Stimulated activated CD4-positive, alpha-beta T cell treated with anti-CD3 and anti-CD28 coated beads, Interleukin-15, amount 100 ng/mL, for 48 hours (primary cell): Measurements from ENCODE around the gene USP37.
"Not testable (repeated sequence)": the region's sequence is repeated elsewhere in the genome, so short reads cannot be mapped to it uniquely, and the experiment has no call there.

Source experiments
- DNase-seq, 2 donors: peaks; one replicate each; pipeline ENCODE4 v3.0.0-alpha.2; 2020; ENCODE audit warnings: low read depth in 2 of 2

Gene USP37

GRCh38 chr2:218555527-218555926, 12.6 kb downstream of the USP37 start:
- no peak for DNase-seq

GRCh38 chr2:218554225-218554624, 13.9 kb downstream of the USP37 start:
- not testable (repeated sequence) for DNase-seq

- DNase-seq: no peak
Observed at GRCh38 chr2:218547978-218548377, 20.2 kb downstream of the USP37 start.

GRCh38 chr2:218547511-218547910, 20.6 kb downstream of the USP37 start:
- DNase-seq: no peak

DNA sequence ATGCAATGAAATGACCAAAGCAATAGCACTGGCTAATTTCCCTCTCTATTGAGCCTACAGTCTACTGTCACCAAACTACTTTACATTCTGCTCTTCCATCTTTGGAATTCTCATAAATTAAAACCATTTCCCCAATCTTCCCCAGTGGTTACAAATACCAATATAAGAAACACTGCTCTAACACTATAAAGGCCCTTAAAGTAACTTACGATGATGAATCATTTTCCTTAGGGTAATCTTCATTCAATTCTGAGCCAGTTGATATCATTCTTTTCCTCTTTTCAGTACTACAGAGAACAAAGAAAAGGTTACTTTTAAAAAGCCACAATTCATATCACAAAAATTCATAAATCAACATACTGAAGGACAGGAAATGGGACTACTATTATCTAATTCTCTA, 22.1 kb downstream of the USP37 start:
- no peak for DNase-seq

DNA sequence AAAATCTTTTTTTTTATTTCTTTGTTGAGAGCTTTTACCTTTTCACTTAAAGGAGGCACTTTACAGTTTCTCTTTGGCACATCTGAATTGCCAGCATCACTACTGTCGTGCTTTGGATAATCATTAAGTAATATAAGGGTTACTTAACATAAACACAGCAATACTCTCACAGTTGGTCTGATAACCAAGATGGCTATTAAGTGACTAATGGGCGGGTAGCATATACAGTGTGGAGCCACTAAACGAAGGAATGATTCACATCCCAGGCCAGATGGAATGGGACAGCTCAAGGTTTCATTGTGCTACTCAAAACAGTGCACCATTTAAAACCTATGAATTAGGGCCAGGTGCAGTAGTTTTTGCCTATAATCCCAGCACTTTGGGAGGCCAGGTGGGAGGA, 28.1 kb downstream of the USP37 start:
- DNase-seq: no peak

DNA sequence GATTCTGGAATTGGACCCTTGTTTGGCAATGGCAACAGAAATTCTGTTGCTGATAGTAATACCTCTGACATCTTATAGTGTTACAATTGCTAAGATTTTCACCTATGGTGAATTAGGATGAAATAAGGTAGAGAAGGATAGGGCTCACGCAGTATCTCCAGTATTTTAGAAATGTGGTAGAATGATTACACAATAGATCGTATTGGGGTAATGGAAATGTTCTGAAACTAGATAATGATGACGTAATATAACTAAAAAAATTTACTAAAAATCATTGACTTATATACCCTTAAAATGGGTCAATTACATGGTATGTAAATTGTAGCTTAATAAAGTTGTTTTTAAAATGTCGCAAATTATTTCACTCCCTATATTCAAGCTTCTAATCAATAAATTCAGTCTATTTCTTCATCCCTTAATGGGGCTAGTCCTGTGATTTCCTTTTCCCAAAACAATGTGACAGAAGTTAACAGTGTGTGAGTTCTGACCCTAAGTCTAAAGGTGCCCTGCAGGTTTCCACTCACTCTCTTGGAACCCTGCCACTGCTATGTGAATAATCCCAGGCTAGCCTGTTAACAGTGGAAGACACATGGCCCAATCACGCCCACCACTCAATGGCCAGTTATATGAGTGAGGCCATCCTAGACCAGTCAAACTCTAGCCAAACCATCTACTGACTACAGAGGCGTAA, 31.2 kb downstream of the USP37 start:
- DNase-seq: no peak

- no peak for DNase-seq
Observed at GRCh38 chr2:218529990-218530389, 38.2 kb downstream of the USP37 start.

DNA sequence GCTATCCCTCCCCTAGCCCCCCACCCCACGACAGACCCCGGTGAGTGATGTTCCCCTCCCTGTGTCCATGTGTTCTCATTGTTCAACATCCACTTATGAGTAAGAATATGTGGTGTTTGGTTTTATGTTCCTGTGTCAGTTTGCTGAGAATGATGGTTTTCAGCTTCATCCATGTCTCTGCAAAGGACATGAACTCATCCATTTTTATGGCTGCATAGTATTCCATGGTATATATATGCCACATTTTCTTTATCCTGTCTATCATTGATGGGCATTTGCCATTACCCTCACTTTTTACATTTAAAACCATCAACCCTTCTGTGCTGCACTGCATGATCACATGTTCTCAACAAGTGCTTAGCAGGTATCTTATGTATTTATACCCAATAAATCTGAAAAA, 39.7 kb downstream of the USP37 start:
- DNase-seq: not testable (repeated sequence)

GRCh38 chr2:218523651-218524050, 44.5 kb downstream of the USP37 start:
- no peak for DNase-seq

DNA sequence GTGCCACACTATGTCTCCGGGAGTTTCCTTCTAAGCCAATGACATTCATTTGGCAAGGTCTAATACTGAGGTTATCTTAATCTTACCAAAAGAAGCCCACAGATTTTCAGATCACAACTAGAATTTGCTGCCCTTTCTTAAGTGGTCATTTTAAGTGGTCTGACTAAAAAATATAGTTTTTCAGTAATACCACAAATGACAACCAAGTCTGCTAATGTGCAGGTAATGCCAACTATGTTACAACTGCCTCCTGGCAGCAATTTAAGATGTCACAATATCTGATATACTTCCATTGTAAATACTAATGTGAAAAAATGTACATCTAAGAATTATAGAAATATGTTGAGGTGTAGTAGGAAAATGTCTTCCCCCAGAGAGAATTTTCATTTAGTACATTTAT, 49.3 kb downstream of the USP37 start:
- no peak for DNase-seq

- DNase-seq: no peak
Observed at GRCh38 chr2:218517434-218518206, 50.5 kb downstream of the USP37 start.

GRCh38 chr2:218516614-218517013, 51.5 kb downstream of the USP37 start:
- DNase-seq: no peak

- DNase-seq: no peak
Observed at GRCh38 chr2:218513676-218514075, 54.5 kb downstream of the USP37 start.

- no peak for DNase-seq
Observed at GRCh38 chr2:218508299-218508698, 59.9 kb downstream of the USP37 start.

GRCh38 chr2:218505754-218506371, 62.3 kb downstream of the USP37 start:
- no peak for DNase-seq

GRCh38 chr2:218501665-218502064, 66.5 kb downstream of the USP37 start:
- no peak for DNase-seq

DNA sequence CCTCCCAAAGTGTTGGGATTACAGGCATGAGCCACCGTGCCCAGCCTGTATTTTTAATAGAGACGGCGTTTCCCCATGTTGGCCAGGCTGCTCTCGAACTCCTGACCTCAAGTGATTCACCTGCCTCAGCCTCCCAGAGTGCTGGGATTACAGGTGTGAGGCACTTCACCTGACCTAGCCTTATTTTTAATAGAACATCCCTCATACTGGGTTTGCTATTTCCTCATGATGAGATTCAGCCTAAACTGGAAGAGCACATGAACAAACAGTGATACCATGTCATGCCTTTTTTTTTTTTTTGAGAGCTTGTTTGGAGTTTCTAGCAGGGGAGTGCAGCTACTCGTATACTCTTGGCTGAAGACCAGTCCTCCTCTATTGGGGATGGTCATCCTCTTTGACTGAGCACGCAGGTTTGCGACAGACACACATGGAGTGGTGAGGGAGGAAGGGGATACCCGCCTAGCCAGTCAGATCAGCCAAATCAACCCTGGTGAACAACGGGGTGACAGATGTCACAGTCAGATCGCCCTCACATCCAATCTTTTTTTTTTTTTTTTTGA, 67.6 kb downstream of the USP37 start:
- DNase-seq: no peak

DNA sequence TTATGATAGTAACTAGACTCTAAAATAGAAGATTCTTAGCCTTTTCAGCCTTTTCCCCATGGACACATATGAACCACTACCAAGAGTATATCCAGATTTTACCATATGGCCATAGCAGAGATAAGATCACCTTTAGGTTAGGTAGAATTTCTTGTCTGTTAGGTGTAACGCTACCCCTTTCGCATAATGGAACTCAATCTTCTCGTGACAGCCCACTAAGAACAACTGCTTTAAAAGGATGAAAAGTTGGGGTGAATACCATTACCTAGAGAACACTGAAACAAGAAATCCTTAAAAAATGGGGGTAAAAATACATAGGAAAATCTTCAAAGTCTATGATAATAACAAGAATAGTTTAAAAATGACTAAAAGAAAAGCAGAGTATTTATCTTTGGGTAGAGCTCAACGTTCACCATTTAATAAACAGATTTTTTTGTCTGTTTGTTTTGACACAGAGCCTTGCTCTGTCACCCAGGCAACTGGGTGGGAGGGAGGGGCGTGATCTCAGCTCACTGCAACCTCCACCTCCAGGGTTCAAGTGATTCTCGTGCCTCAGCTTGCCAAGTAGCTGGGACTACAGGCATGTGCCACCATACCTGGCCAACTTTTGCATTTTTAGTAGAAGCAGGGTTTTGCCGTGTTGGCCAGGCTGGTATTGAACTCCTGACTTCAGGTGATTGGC, 82.0 kb downstream of the USP37 start:
- DNase-seq: no peak

DNA sequence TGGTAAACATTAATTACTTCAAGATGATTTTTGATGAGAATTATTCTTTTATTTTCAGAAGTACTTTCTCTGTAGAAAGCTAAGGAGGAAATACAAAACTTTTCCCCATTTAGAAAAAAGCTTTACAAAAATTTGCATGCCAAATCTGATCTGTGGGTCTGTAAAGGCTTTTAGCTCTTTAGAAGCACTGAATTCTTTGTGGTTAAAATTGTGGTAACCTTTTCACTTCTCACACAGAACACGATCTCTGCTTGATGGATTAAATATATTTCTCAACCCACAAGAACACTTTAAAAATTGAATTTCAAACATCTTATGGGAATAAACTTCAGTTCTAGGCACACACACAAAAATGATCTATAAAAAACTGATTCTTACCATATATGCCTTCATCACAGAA, 85.5 kb downstream of the USP37 start:
- no peak for DNase-seq

DNA sequence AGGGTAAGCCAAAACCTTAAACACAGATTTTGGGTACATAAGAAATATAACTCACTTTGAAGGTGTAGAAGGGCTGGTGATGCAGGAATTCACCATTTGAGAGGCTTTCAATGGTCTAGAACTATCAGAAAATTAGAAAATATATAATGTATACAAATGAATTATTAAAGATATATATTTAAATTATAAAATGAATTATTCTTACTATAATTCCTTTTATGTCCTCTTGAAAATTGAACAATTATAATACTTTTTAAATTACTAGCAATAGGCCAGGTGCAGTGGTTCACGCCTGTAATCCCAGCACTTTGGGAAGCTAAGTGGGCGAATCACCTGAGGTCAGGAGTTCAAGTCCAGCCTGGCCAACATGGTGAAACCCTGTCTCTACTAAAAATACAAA, 88.6 kb downstream of the USP37 start:
- DNase-seq: no peak

GRCh38 chr2:218478544-218478943, 89.6 kb downstream of the USP37 start:
- DNase-seq: no peak
